ENCODE measurements around the gene PSMA1. TPM values are rescaled to one million over a fixed set of nuclear protein-coding genes. Genes with fewer than 3 reads are reported as not detected.

The PSMA1 gene
- total RNA-seq, 1 experiment from 2014 or later, result 167 TPM

DNA sequence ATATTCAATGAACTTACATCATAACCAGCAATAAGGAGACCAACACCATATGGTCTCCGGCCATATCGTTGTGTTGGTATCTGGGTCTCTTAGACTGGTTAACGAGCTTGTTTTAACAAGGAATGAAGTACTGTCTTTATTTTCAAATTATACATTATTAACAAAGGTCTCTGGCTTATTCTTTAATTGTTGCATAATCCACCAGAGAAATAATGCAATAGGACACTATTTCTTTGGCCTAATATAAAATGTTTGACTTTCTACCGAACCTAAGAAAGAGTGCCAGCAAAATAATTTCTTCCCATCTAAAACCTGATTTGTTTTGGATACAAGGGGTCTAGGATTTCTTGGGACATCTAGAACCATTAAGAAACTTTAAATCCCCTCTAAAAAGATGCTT, 6.4 kb downstream of the PSMA1 start:
- H2AFZ ChIP-seq (ENCODE audit: low read length), result no peak overlapping the region
- H4K20me1 ChIP-seq (ENCODE audit: control insufficient read depth, insufficient read depth, insufficient read length), result no peaks in the 10 kb centered on the region
- H3K4me3 Mint-ChIP-seq, result no peak overlapping the region
- no peak overlapping the region for H3K27ac Mint-ChIP-seq
- no peak overlapping the region for H3K14ac ChIP-seq (ENCODE audit: insufficient read depth, low read length)
- WGBS (ENCODE audit: extremely low coverage, insufficient read length, low lambda C conversion rate), result no CpG with 5 or more reads among the region's 4 CpGs
- no peak overlapping the region for H3K56ac ChIP-seq (ENCODE audit: insufficient read length, low read depth, low read length)
- H3K23me2 ChIP-seq (ENCODE audit: insufficient read length, low read depth, low read length, poor library complexity, severe bottlenecking), result no peaks in the 10 kb centered on the region
- no peaks in the 10 kb centered on the region for H3K27me3 ChIP-seq (ENCODE audit: insufficient read depth, low read length)
- H2BK5ac ChIP-seq (ENCODE audit: insufficient read length, low read length), result no peak overlapping the region
- no peak overlapping the region for H3T11ph ChIP-seq (ENCODE audit: low read length)
- no peaks in the 10 kb centered on the region for H3K9me3 Mint-ChIP-seq
- H3K27ac ChIP-seq (ENCODE audit: insufficient read length, low read depth, low read length), result no peak overlapping the region
- no peak overlapping the region for H3K23ac ChIP-seq (ENCODE audit: insufficient read length, low read depth, low read length)
- H3K79me2 ChIP-seq (ENCODE audit: insufficient read depth, low read length), result no peaks in the 10 kb centered on the region
- no peaks in the 10 kb centered on the region for H3K79me1 ChIP-seq (ENCODE audit: insufficient read depth, low read depth, low read length, poor library complexity, severe bottlenecking)
- TF ChIP-seq, protein P1, sequence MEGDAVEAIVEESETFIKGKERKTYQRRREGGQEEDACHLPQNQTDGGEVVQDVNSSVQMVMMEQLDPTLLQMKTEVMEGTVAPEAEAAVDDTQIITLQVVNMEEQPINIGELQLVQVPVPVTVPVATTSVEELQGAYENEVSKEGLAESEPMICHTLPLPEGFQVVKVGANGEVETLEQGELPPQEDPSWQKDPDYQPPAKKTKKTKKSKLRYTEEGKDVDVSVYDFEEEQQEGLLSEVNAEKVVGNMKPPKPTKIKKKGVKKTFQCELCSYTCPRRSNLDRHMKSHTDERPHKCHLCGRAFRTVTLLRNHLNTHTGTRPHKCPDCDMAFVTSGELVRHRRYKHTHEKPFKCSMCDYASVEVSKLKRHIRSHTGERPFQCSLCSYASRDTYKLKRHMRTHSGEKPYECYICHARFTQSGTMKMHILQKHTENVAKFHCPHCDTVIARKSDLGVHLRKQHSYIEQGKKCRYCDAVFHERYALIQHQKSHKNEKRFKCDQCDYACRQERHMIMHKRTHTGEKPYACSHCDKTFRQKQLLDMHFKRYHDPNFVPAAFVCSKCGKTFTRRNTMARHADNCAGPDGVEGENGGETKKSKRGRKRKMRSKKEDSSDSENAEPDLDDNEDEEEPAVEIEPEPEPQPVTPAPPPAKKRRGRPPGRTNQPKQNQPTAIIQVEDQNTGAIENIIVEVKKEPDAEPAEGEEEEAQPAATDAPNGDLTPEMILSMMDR (conservative IDR thresholded peaks at IDR 0.05), result no peak
- no peaks in the 10 kb centered on the region for H3K9me3 ChIP-seq (ENCODE audit: control insufficient read depth, low read depth, low read length)
- no peak overlapping the region for H2BK15ac ChIP-seq (ENCODE audit: low read depth, low read length)
- peaks cover 2 to 4% of the 10 kb centered on the region in 2 experiments; a peak in 3 of 4 replicates for H3K4me1 Mint-ChIP-seq
- H3K36me3 Mint-ChIP-seq (ENCODE audit: insufficient read depth in 1 of 3, low read depth in 3 of 3), result peaks cover 30 to 72% (median 66%) of the 10 kb centered on the region in 3 experiments; a peak in 6 of 7 replicates
- H3K4me1 ChIP-seq (ENCODE audit: insufficient read depth, low read length), result no peaks in the 10 kb centered on the region
- H4K5ac ChIP-seq (ENCODE audit: insufficient read length, low read depth, low read length), result no peak overlapping the region
- no peak overlapping the region for H3K9ac ChIP-seq (ENCODE audit: extremely low read depth, insufficient read length, low read length)
- no peak overlapping the region for H2BK20ac ChIP-seq (ENCODE audit: low read depth, low read length, poor library complexity, severe bottlenecking)
- no peak overlapping the region for H3K4ac ChIP-seq (ENCODE audit: low read depth, low read length)
- H2AK5ac ChIP-seq (ENCODE audit: insufficient read length, low read length), result no peak overlapping the region
- H3K4me2 ChIP-seq (ENCODE audit: insufficient read depth, insufficient read length, low read length), result no peak overlapping the region
- no peak overlapping the region for H2BK120ac ChIP-seq (ENCODE audit: low read depth, low read length, poor library complexity, severe bottlenecking)
- H3K27me3 Mint-ChIP-seq (ENCODE audit: low read depth), result no peaks in the 10 kb centered on the region
- no peak overlapping the region for H4K91ac ChIP-seq (ENCODE audit: insufficient read length, low read depth, low read length)
- no peak overlapping the region for H3K18ac ChIP-seq (ENCODE audit: insufficient read length, low read depth, low read length)
- H2BK12ac ChIP-seq (ENCODE audit: insufficient read length, low read depth, low read length), result no peak overlapping the region
- H4K8ac ChIP-seq (replicated peaks; ENCODE audit: insufficient read length, low read depth, low read length), result no peak overlapping the region
- DNase-seq, result no peak

Data from H9 (cell line).